Activated T-cell treated with anti-CD3 and anti-CD28 coated beads for 4 hours (primary cell): ENCODE data around the gene ARHGAP22.

Experiments
- DNase-seq: peaks from one replicate; pipeline ENCODE4 v3.0.0-alpha.2; 2020

ARHGAP22 gene

GRCh38 chr10:48495282-48496045 is 109.4 kb downstream of the ARHGAP22 start:
- DNase-seq = no peak

GRCh38 chr10:48494611-48495010 is 110.3 kb downstream of the ARHGAP22 start:
- DNase-seq = no peak

GRCh38 chr10:48494073-48494472 is 110.8 kb downstream of the ARHGAP22 start:
- no peak for DNase-seq

GRCh38 chr10:48493083-48493871 is 111.6 kb downstream of the ARHGAP22 start:
- DNase-seq = no peak

GRCh38 chr10:48492201-48492600 is 112.7 kb downstream of the ARHGAP22 start:
- no peak for DNase-seq

GRCh38 chr10:48491392-48492139 is 113.3 kb downstream of the ARHGAP22 start:
- DNase-seq = no peak

GRCh38 chr10:48490946-48491345 is 113.9 kb downstream of the ARHGAP22 start:
- no peak for DNase-seq

GRCh38 chr10:48490571-48490940 is 114.3 kb downstream of the ARHGAP22 start:
- no peak for DNase-seq

GRCh38 chr10:48489099-48489498 is 115.8 kb downstream of the ARHGAP22 start:
- DNase-seq = no peak

- DNase-seq = no peak
These were observed 117.6 kb downstream of the ARHGAP22 start for GRCh38 chr10:48487244-48487643.

- no peak for DNase-seq
These were observed 119.2 kb downstream of the ARHGAP22 start for GRCh38 chr10:48485711-48486110.

GRCh38 chr10:48484911-48485310 is 120.0 kb downstream of the ARHGAP22 start:
- DNase-seq = no peak

GRCh38 chr10:48482207-48482606 is 122.7 kb downstream of the ARHGAP22 start:
- no peak for DNase-seq

GRCh38 chr10:48481385-48481784 is 123.5 kb downstream of the ARHGAP22 start:
- no peak for DNase-seq

GRCh38 chr10:48480397-48481374 is 124.2 kb downstream of the ARHGAP22 start:
- no peak for DNase-seq

GRCh38 chr10:48478980-48479811 is 125.7 kb downstream of the ARHGAP22 start:
- no peak for DNase-seq

GRCh38 chr10:48478469-48478868 is 126.4 kb downstream of the ARHGAP22 start:
- no peak for DNase-seq

GRCh38 chr10:48477616-48478015 is 127.3 kb downstream of the ARHGAP22 start:
- no peak for DNase-seq

- no peak for DNase-seq
These were observed 127.7 kb downstream of the ARHGAP22 start for GRCh38 chr10:48477141-48477540.

- DNase-seq = no peak
These were observed 128.4 kb downstream of the ARHGAP22 start for GRCh38 chr10:48476279-48476982.

GRCh38 chr10:48475943-48476278 is 129.0 kb downstream of the ARHGAP22 start:
- no peak for DNase-seq
